ENCODE measurements around the gene CEP72.

CEP72 gene

DNA sequence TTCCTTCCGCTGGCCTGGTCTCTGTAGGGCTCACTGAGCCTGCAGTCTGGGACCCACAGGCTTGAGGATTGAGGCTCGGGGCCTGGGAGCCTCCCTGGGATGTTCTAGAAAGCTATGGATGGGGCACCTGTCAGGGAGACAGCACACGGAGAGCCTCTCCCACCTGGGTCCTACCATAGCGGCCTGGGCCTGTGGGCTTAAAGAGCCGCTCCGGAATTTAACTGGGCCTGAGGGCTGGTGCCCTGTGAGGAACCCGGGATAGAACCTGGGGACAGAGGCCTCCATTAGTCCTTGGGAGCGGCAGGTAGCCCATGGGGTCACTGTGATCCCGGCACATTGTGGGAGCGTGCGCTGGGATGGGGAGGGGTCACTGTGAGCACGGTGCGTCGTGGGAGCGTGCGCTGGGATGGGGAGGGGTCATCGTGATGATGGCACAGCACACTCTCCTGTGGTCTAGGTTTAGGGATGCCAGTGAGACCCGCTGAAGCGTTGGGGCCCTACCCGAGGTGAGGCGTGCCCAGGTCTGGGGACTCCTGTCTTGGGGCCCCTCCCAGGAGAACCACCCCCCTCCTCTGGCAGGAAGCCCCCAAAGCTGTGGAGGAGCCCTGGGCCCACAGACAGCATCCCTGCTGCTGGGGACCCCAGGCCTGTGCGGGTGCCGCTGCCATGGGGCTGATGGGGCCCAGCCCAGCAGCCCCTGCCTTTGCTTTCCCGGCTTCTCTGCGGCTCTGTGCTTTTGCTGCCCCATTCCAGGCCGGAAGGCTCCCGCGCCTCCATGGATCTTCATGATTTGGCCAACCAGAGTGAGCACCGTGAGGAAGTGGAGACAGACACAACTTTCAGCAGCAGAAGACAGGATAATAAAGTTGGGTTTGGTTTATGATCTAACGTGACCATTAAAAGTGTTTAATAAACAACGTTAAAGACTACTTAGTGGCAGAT is 3.4 kb upstream of the CEP72 start:
- Mint-ChIP-seq H3K27me3 (peaks cover 19% of the 10 kb centered on the region), H3K9me3 (peaks cover 2% of the 10 kb centered on the region), H3K27ac (no peak overlapping the region), H3K36me3 (peaks cover 2% of the 10 kb centered on the region), H3K4me1 (peaks cover 33% of the 10 kb centered on the region), H3K4me3 (no peak overlapping the region)
- ATAC-seq (ENCODE audit: low read depth) = no peak
- DNase-seq (ENCODE audit: low spot score in 2 of 2) = no peak

GRCh38 chr5:609506-609905 is 2.6 kb upstream of the CEP72 start:
- Mint-ChIP-seq H3K27ac (no peak overlapping the region), H3K4me3 (no peak overlapping the region), H3K9me3 (peaks cover 2% of the 10 kb centered on the region), H3K4me1 (peaks cover 33% of the 10 kb centered on the region), H3K27me3 (peaks cover 16% of the 10 kb centered on the region), H3K36me3 (peaks cover 2% of the 10 kb centered on the region)
- ATAC-seq (ENCODE audit: low read depth) (no peak), DNase-seq (ENCODE audit: low spot score in 2 of 2) (no peak)

GRCh38 chr5:610011-610743 is 2.0 kb upstream of the CEP72 start:
- H3K36me3 Mint-ChIP-seq = peaks cover 3% of the 10 kb centered on the region
- H3K27ac Mint-ChIP-seq = no peak overlapping the region
- H3K4me1 Mint-ChIP-seq = peaks cover 33% of the 10 kb centered on the region
- peak overlapping the region; percentile 91 for H3K4me3 Mint-ChIP-seq
- DNase-seq (ENCODE audit: low spot score in 2 of 2) (no peak), ATAC-seq (ENCODE audit: low read depth) (no peak)
- peaks cover under 1% of the 10 kb centered on the region for H3K9me3 Mint-ChIP-seq
- H3K27me3 Mint-ChIP-seq = peaks cover 11% of the 10 kb centered on the region

DNA sequence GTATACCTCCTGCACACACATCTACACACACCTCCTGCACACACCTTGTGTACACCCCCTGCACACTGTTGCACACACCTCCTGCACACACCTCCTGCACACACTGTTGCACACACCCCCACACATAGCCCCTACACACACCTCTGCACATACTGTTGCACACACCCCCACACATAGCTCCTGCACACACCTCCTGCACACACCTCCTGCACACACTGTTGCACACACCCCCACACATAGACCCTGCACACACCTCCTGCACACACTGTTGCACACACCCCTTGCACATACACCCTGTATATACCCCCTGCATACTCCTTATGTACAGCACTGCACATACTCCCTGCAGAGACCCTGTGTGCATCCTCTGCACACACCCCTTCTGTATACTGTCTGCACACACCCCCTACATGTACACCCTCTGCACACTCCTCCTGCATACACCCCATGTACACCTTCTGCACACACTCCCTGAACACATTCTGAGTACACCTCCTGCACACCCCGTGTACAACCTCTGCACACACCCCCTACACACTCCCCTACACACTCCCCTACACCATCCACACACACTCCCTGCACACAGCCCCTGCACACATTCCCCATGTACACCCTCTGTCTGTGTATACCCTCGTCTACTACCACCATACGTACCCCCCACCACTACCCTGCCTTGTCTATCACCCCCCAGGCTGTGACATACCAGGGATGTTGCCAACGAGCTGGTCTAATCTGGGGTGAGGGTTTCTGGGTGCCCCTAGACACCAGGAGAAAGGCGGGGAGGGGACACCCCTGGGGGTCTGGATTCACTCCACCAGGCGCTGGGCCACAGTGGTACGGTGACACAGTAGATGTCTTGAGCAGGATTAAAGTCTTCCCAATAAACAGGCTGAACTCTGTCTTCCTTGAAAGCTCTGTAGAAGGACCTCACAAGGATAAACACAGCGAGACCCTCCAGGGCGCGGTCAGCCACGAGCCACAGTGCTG is 1.1 kb upstream of the CEP72 start:
- no peak for ATAC-seq (ENCODE audit: low read depth)
- no peak overlapping the region for H3K27ac Mint-ChIP-seq
- H3K4me3 Mint-ChIP-seq = peak overlapping the region; percentile 91
- DNase-seq (ENCODE audit: low spot score in 2 of 2) = no peak
- peaks cover 2% of the 10 kb centered on the region for H3K9me3 Mint-ChIP-seq
- H3K36me3 Mint-ChIP-seq = peaks cover 5% of the 10 kb centered on the region
- H3K4me1 Mint-ChIP-seq = peaks cover 33% of the 10 kb centered on the region
- H3K27me3 Mint-ChIP-seq = peaks cover 8% of the 10 kb centered on the region

DNA sequence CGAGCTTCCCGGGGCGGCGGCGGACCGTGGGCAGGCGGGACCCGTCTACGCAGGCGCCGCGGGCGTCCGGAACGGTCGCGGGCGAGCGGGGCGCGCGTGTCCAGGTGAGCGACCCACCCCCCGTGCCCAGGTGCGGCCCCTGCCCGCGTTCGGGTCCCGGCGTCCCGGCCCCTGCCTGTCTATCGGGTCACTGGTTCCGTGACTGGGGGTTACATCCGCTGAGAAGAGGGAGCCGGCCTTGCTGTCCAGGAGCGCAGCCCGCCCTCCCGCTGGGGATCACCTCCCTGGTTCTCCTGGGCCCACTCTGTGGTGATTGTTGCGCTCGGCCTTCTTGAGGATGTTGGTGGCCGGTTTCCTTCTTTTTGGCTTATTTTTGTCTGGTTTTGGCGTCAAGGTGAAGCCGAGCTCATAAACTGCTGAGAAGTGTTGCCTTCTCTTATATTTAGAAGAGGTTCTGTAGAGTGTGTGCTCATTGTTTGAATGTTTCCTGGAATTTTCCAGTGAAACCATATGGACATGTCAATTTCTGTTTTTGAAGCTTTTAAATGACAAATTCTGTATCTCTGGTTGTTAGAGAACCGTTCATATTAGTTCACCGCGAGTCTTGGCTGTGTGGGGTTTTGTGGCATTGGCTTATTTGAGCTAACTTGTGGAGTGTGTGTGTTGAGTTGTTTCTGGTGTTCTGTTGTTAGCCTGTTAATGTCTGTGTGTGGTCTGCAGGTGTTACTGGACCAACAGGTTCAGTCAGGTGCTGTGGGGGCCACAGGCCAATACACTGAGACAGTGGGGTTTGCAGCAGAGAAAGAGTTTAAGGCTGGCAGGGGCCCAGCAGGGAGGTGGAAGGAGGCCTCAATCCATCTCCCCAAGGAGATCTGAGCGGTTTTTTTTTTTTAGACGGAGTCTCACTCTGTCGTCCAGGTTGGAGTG is 621 bp downstream of the CEP72 start:
- Mint-ChIP-seq H3K9me3 (peaks cover 2% of the 10 kb centered on the region), H3K36me3 (peaks cover 12% of the 10 kb centered on the region), H3K27me3 (peaks cover 3% of the 10 kb centered on the region), H3K27ac (peak overlapping the region; percentile 84), H3K4me3 (peak overlapping the region; percentile 96), H3K4me1 (peaks cover 29% of the 10 kb centered on the region)
- ATAC-seq (ENCODE audit: low read depth) = peak; percentile 11
- no peak for DNase-seq (ENCODE audit: low spot score in 2 of 2)

GRCh38 chr5:616484-617039 is 4.4 kb downstream of the CEP72 start:
- peaks cover 2% of the 10 kb centered on the region for H3K9me3 Mint-ChIP-seq
- no peak for DNase-seq (ENCODE audit: low spot score in 2 of 2)
- H3K4me3 Mint-ChIP-seq = no peak overlapping the region
- peaks cover 12% of the 10 kb centered on the region for H3K4me1 Mint-ChIP-seq
- peaks cover 33% of the 10 kb centered on the region for H3K36me3 Mint-ChIP-seq
- no peak for ATAC-seq (ENCODE audit: low read depth)
- H3K27me3 Mint-ChIP-seq = no peaks in the 10 kb centered on the region
- no peak overlapping the region for H3K27ac Mint-ChIP-seq

DNA sequence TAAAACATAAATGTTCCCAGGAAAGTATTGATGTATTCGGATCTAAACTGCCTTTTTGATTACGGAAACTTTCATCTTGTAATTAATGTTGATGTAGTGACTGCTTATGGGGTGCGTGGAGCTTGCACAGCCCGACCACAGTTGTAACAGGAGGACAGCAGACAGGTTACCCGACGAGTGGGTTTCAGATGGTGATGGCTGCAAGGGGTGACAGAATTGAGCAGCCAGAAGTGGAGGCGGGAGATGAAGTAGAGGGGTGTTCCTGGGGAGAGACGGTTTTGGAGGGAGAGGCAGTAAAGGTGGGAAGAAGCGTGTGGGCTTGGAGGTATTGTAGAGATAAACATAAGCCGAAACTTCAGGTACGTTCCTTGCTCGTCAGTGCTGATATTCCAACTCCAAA is 5.8 kb downstream of the CEP72 start:
- no peak overlapping the region for H3K27ac Mint-ChIP-seq
- no peak for ATAC-seq (ENCODE audit: low read depth)
- peaks cover 36% of the 10 kb centered on the region for H3K36me3 Mint-ChIP-seq
- H3K4me3 Mint-ChIP-seq = no peak overlapping the region
- no peaks in the 10 kb centered on the region for H3K27me3 Mint-ChIP-seq
- no peak for DNase-seq (ENCODE audit: low spot score in 2 of 2)
- H3K9me3 Mint-ChIP-seq = peaks cover 2% of the 10 kb centered on the region
- H3K4me1 Mint-ChIP-seq = peaks cover 9% of the 10 kb centered on the region

- Mint-ChIP-seq H3K4me1 (peaks cover 7% of the 10 kb centered on the region), H3K9me3 (peaks cover 2% of the 10 kb centered on the region), H3K36me3 (peaks cover 36% of the 10 kb centered on the region), H3K27ac (no peak overlapping the region), H3K27me3 (no peaks in the 10 kb centered on the region), H3K4me3 (no peak overlapping the region)
- no peak for DNase-seq (ENCODE audit: low spot score in 2 of 2)
- ATAC-seq (ENCODE audit: low read depth) = no peak
Measured at GRCh38 chr5:618450-618849, 6.3 kb downstream of the CEP72 start.

- Mint-ChIP-seq H3K4me3 (no peak overlapping the region), H3K4me1 (peaks cover 7% of the 10 kb centered on the region), H3K36me3 (peaks cover 38% of the 10 kb centered on the region), H3K27ac (no peak overlapping the region), H3K27me3 (no peaks in the 10 kb centered on the region), H3K9me3 (peaks cover 2% of the 10 kb centered on the region)
- ATAC-seq (ENCODE audit: low read depth) (no peak), DNase-seq (ENCODE audit: low spot score in 2 of 2) (no peak)
Measured at GRCh38 chr5:619444-619843, 7.3 kb downstream of the CEP72 start.

- Mint-ChIP-seq H3K27ac (no peak overlapping the region), H3K4me3 (no peak overlapping the region), H3K9me3 (peaks cover 2% of the 10 kb centered on the region), H3K4me1 (peaks cover 4% of the 10 kb centered on the region), H3K27me3 (no peaks in the 10 kb centered on the region), H3K36me3 (peaks cover 40% of the 10 kb centered on the region)
- DNase-seq (ENCODE audit: low spot score in 2 of 2) = no peak
- ATAC-seq (ENCODE audit: low read depth) = no peak
Measured at GRCh38 chr5:620152-620551, 8.0 kb downstream of the CEP72 start.

GRCh38 chr5:620586-621180 is 8.5 kb downstream of the CEP72 start:
- no peaks in the 10 kb centered on the region for H3K27me3 Mint-ChIP-seq
- no peak overlapping the region for H3K4me3 Mint-ChIP-seq
- H3K36me3 Mint-ChIP-seq = peaks cover 41% of the 10 kb centered on the region
- H3K27ac Mint-ChIP-seq = no peak overlapping the region
- ATAC-seq (ENCODE audit: low read depth) (no peak), DNase-seq (ENCODE audit: low spot score in 2 of 2) (no peak)
- peaks cover 4% of the 10 kb centered on the region for H3K4me1 Mint-ChIP-seq
- peaks cover under 1% of the 10 kb centered on the region for H3K9me3 Mint-ChIP-seq

DNA sequence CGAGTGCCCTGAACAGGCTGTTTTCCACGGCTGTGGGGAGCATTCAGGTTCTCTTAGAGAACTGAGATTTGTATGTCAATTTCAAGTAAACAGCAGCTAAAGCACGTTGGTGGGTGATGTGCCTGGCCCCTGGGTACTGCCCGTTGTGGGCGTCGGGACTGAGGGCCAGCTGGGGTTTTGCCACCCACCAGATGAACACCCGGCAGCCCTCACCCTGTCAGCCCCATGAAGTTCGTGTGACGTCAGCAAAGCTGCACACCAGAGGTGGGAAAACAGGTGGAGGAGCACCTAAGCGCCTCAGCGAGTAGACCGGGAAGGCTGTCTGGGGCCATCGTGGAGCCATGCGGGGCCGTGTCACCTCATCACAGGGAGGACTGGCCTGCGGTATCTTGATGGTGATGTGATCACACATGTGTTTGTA is 9.2 kb downstream of the CEP72 start:
- ATAC-seq (ENCODE audit: low read depth) = no peak
- Mint-ChIP-seq H3K4me3 (no peak overlapping the region), H3K27ac (no peak overlapping the region), H3K9me3 (no peaks in the 10 kb centered on the region), H3K4me1 (peaks cover 4% of the 10 kb centered on the region), H3K27me3 (no peaks in the 10 kb centered on the region), H3K36me3 (peaks cover 40% of the 10 kb centered on the region)
- DNase-seq (ENCODE audit: low spot score in 2 of 2) = no peak
